ENCODE data around the gene KLHDC8B. TPM values are rescaled to one million over a fixed set of nuclear protein-coding genes. Genes with fewer than 3 reads are reported as not detected.
A peak's percentile ranks its signal among the peaks of the same experiment; 100 is the strongest.

Gene KLHDC8B
- total and polyA plus RNA-seq, 5 donors from 2014 or later: 0.32 to 2.6 (median 0.72) TPM

DNA sequence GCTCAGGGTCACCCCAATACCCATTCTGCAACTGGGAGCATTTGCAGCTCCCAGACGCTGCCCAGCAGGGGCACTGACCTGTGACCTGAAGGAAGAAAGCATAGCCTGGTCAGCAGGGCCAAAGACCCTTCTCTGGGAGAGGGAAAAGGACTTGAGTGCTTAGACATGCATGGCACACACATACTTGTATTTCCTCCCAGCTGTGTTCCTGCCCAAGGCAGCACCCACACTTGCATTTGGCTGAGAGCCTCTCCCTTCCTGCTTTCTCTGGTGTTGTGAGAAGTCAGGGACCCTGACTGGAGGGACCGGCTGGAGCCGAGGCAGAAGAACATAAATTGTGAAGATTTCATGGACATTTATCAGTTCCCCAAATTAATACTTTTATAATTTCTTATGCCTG lies 31.3 kb upstream of the KLHDC8B start:
- ATAC-seq (ENCODE audit: low read depth in 2 of 2) (no peak), DNase-seq (no peak)
- Mint-ChIP-seq H3K4me1 (no peaks in the 10 kb centered on the region), H3K4me3 (no peak overlapping the region), H3K36me3 (no peaks in the 10 kb centered on the region), H3K9me3 (peaks cover 0 to 8% (median 0%) of the 10 kb centered on the region in 7 donors), H3K27me3 (peaks cover 16% of the 10 kb centered on the region), H3K27ac (no peak overlapping the region)
- Histone ChIP-seq H3K36me3 (ENCODE audit: control insufficient read depth, insufficient read depth, low read length) (no peaks in the 10 kb centered on the region), H3K4me3 (ENCODE audit: low read depth, low read length) (no peak overlapping the region), H3K27ac (ENCODE audit: insufficient read depth, low read length, poor library complexity, severe bottlenecking) (no peak overlapping the region), H3K9me3 (ENCODE audit: control insufficient read depth in 2 of 2, low read length in 2 of 2) (no peaks in the 10 kb centered on the region), H3K27me3 (ENCODE audit: control insufficient read depth, insufficient read depth, low read length) (no peaks in the 10 kb centered on the region), H3K4me1 (ENCODE audit: control insufficient read depth, insufficient read depth, low read length, poor library complexity, severe bottlenecking) (no peaks in the 10 kb centered on the region)

DNA sequence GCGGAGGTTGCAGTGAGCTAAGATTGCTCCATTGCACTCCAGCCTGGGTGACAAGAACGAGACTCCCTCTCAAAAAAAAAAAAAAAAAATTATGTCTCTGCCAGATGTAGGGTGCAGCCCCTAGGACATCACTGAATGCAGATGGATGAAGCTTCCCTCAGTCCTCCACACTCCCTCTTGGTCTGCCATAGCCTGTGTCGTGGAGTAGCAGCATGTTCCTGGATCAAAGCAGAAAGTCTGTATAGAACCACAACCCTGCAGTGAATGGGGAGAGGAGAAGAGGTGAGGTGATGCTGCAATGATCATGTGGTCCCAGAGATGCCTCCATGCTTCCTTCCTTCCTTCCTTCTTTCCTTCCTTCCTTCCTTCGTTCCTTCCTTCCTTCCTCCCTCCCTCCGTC lies 23.2 kb upstream of the KLHDC8B start:
- Mint-ChIP-seq H3K4me1 (no peaks in the 10 kb centered on the region), H3K27me3 (peaks cover 9% of the 10 kb centered on the region), H3K9me3 (peaks cover 0 to 1% (median 0%) of the 10 kb centered on the region in 7 donors), H3K27ac (peak overlapping the region in 1 of 3 donors; percentile 62), H3K36me3 (no peaks in the 10 kb centered on the region), H3K4me3 (no peak overlapping the region)
- Histone ChIP-seq H3K4me1 (ENCODE audit: control insufficient read depth, insufficient read depth, low read length, poor library complexity, severe bottlenecking) (no peaks in the 10 kb centered on the region), H3K36me3 (ENCODE audit: control insufficient read depth, insufficient read depth, low read length) (no peaks in the 10 kb centered on the region), H3K27ac (ENCODE audit: insufficient read depth, low read length, poor library complexity, severe bottlenecking) (no peak overlapping the region), H3K9me3 (ENCODE audit: control insufficient read depth in 2 of 2, low read length in 2 of 2) (no peaks in the 10 kb centered on the region), H3K4me3 (ENCODE audit: low read depth, low read length) (no peak overlapping the region), H3K27me3 (ENCODE audit: control insufficient read depth, insufficient read depth, low read length) (no peaks in the 10 kb centered on the region)
- ATAC-seq (ENCODE audit: low read depth in 2 of 2) (no peak), DNase-seq (no peak)

DNA sequence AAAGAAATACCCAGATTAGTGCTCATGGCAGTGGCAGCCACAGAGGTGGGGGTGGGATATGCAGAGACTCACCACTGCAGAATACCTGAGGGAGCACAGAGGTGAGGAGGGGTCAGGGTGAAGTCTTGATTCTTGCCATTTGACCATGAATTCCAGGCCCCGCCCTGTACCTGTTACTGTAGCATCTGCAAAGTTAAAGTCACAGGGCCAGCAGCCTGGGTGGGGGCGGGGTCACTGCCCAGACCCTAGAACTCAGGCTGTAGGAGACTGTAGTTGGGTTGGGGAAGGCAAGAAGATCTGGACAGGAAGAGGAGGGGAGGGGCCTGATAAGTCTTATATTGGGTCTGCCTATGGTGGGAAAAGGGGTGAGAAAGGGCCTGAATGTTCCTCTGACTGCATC lies 19.8 kb upstream of the KLHDC8B start:
- no peaks in the 10 kb centered on the region for H3K4me1 Mint-ChIP-seq
- H3K27me3 Mint-ChIP-seq: no peaks in the 10 kb centered on the region
- no peaks in the 10 kb centered on the region for H3K27me3 ChIP-seq (ENCODE audit: control insufficient read depth, insufficient read depth, low read length)
- no peak overlapping the region for H3K4me3 Mint-ChIP-seq
- no peak for DNase-seq
- H3K4me3 ChIP-seq (ENCODE audit: low read depth, low read length): no peak overlapping the region
- no peaks in the 10 kb centered on the region for H3K9me3 Mint-ChIP-seq
- H3K36me3 ChIP-seq (ENCODE audit: control insufficient read depth, insufficient read depth, low read length): no peaks in the 10 kb centered on the region
- H3K27ac ChIP-seq (ENCODE audit: insufficient read depth, low read length, poor library complexity, severe bottlenecking): no peak overlapping the region
- no peaks in the 10 kb centered on the region for H3K4me1 ChIP-seq (ENCODE audit: control insufficient read depth, insufficient read depth, low read length, poor library complexity, severe bottlenecking)
- no peak overlapping the region for H3K27ac Mint-ChIP-seq
- no peaks in the 10 kb centered on the region for H3K36me3 Mint-ChIP-seq
- no peak for ATAC-seq (ENCODE audit: low read depth in 2 of 2)
- H3K9me3 ChIP-seq (ENCODE audit: control insufficient read depth in 2 of 2, low read length in 2 of 2): no peaks in the 10 kb centered on the region

DNA sequence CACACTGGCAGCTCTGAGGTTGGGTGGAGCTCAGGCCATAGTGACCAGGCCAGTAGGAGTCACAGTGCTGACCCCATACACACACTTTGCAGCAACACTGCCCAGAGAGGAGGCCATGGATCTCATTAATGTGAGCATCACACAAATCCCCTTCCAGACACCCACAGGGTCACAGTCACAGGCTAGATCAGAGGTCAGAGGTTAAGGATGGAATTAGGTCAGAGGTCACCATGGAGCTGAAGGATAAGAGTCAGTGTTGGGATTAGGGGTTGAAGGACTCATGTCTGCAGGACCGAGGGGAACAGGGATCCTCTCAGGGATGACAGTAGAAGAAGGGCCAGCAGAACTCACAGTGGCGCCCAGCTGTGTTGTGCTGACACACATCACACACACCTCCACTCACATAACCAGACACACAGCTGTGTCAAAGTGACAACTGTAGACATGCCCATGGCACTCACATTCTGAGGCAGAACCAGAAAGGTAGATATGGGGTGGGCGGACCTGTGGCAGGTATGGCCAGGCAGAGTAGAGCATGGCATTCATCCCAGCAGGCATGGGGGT lies 18.0 kb upstream of the KLHDC8B start:
- Mint-ChIP-seq H3K36me3 (no peaks in the 10 kb centered on the region), H3K4me1 (peaks cover 0 to 6% (median 2%) of the 10 kb centered on the region in 4 donors), H3K4me3 (no peak overlapping the region), H3K27me3 (no peaks in the 10 kb centered on the region), H3K9me3 (no peaks in the 10 kb centered on the region), H3K27ac (peak overlapping the region in 1 of 3 donors; percentile 62)
- Histone ChIP-seq H3K27me3 (ENCODE audit: control insufficient read depth, insufficient read depth, low read length) (no peaks in the 10 kb centered on the region), H3K27ac (ENCODE audit: insufficient read depth, low read length, poor library complexity, severe bottlenecking) (no peak overlapping the region), H3K4me3 (ENCODE audit: low read depth, low read length) (no peak overlapping the region), H3K9me3 (ENCODE audit: control insufficient read depth in 2 of 2, low read length in 2 of 2) (no peaks in the 10 kb centered on the region), H3K4me1 (ENCODE audit: control insufficient read depth, insufficient read depth, low read length, poor library complexity, severe bottlenecking) (no peaks in the 10 kb centered on the region), H3K36me3 (ENCODE audit: control insufficient read depth, insufficient read depth, low read length) (no peaks in the 10 kb centered on the region)
- DNase-seq (no peak), ATAC-seq (ENCODE audit: low read depth in 2 of 2) (no peak)

DNA sequence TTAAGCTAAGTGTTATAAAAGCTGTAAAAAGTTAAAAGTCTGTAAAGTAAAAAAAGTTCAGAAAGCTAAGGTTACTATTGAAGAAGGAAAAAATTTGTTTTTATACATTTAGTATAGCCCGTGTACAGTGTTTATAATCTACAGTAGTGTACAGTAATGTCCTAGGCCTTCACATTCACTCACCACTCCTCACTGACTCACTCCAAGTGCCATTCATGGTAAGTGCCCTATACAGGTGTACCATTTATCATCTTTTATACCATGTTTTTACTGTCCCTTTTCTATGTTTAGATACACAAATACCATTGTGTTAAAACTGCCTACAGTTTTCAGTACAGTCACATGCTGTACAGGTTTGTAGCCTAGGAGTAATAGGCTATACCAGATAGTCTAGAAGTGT lies 14.1 kb upstream of the KLHDC8B start:
- Histone ChIP-seq H3K4me1 (ENCODE audit: control insufficient read depth, insufficient read depth, low read length, poor library complexity, severe bottlenecking) (no peaks in the 10 kb centered on the region), H3K36me3 (ENCODE audit: control insufficient read depth, insufficient read depth, low read length) (no peaks in the 10 kb centered on the region), H3K27ac (ENCODE audit: insufficient read depth, low read length, poor library complexity, severe bottlenecking) (no peak overlapping the region), H3K27me3 (ENCODE audit: control insufficient read depth, insufficient read depth, low read length) (no peaks in the 10 kb centered on the region), H3K9me3 (ENCODE audit: control insufficient read depth in 2 of 2, low read length in 2 of 2) (no peaks in the 10 kb centered on the region), H3K4me3 (ENCODE audit: low read depth, low read length) (no peak overlapping the region)
- no peak for ATAC-seq (ENCODE audit: low read depth in 2 of 2)
- H3K4me3 Mint-ChIP-seq: no peak overlapping the region
- no peaks in the 10 kb centered on the region for H3K9me3 Mint-ChIP-seq
- peaks cover 0 to 7% (median 5%) of the 10 kb centered on the region in 4 donors for H3K4me1 Mint-ChIP-seq
- H3K36me3 Mint-ChIP-seq: no peaks in the 10 kb centered on the region
- DNase-seq: no peak
- no peaks in the 10 kb centered on the region for H3K27me3 Mint-ChIP-seq
- H3K27ac Mint-ChIP-seq: no peak overlapping the region

DNA sequence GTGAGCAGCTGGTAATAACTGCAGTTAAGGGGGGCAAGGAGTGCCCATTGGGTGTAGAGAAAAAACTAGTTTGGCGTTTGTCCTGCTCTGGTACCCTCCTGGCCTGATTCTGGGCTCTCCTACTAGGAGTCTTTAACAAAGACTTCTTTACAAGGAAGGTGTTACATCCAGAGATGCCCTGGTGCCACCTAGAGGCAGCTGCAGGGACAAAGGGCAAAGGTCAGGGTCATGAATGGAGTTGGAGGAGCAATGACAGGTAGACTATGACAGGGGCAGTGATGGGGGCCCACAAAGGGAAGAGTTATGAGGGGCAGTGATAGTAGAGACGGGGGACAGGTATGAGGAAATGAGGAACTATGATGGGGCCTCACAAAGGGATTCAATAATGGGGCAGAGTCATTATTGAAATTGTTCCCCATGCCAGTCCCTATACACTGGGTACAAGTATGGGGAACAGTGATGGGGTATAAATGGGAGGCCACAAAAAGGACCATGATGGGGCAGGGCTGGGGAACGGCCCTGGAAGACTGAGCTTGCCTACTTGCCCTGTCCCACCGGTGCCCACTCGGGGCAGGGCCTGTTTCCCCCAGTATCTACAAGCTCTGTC lies 13.2 kb upstream of the KLHDC8B start:
- Histone ChIP-seq H3K4me3 (ENCODE audit: low read depth, low read length) (no peak overlapping the region), H3K27me3 (ENCODE audit: control insufficient read depth, insufficient read depth, low read length) (no peaks in the 10 kb centered on the region), H3K4me1 (ENCODE audit: control insufficient read depth, insufficient read depth, low read length, poor library complexity, severe bottlenecking) (no peaks in the 10 kb centered on the region), H3K27ac (ENCODE audit: insufficient read depth, low read length, poor library complexity, severe bottlenecking) (no peak overlapping the region), H3K36me3 (ENCODE audit: control insufficient read depth, insufficient read depth, low read length) (peaks cover 3% of the 10 kb centered on the region), H3K9me3 (ENCODE audit: control insufficient read depth in 2 of 2, low read length in 2 of 2) (no peaks in the 10 kb centered on the region)
- peak overlapping the region in 1 of 4 donors; percentile 12 for H3K4me3 Mint-ChIP-seq
- H3K36me3 Mint-ChIP-seq: no peaks in the 10 kb centered on the region
- ATAC-seq (ENCODE audit: low read depth in 2 of 2): peak; percentile 72 to 81
- peak overlapping the region in 1 of 3 donors; percentile 36 for H3K27ac Mint-ChIP-seq
- DNase-seq: peak; percentile 50 to 78 (median 65)
- H3K9me3 Mint-ChIP-seq: no peaks in the 10 kb centered on the region
- H3K4me1 Mint-ChIP-seq: peaks cover 0 to 7% (median 5%) of the 10 kb centered on the region in 4 donors
- no peaks in the 10 kb centered on the region for H3K27me3 Mint-ChIP-seq

- Mint-ChIP-seq H3K9me3 (no peaks in the 10 kb centered on the region), H3K4me1 (peaks cover 0 to 10% (median 7%) of the 10 kb centered on the region in 4 donors), H3K4me3 (no peak overlapping the region), H3K36me3 (peaks cover 4% of the 10 kb centered on the region), H3K27ac (no peak overlapping the region), H3K27me3 (no peaks in the 10 kb centered on the region)
- Histone ChIP-seq H3K4me1 (ENCODE audit: control insufficient read depth, insufficient read depth, low read length, poor library complexity, severe bottlenecking) (no peaks in the 10 kb centered on the region), H3K27me3 (ENCODE audit: control insufficient read depth, insufficient read depth, low read length) (no peaks in the 10 kb centered on the region), H3K27ac (ENCODE audit: insufficient read depth, low read length, poor library complexity, severe bottlenecking) (no peak overlapping the region), H3K4me3 (ENCODE audit: low read depth, low read length) (no peak overlapping the region), H3K36me3 (ENCODE audit: control insufficient read depth, insufficient read depth, low read length) (peaks cover 9% of the 10 kb centered on the region), H3K9me3 (ENCODE audit: control insufficient read depth in 2 of 2, low read length in 2 of 2) (no peaks in the 10 kb centered on the region)
- no peak for ATAC-seq (ENCODE audit: low read depth in 2 of 2)
- no peak for DNase-seq
These were observed 12.6 kb upstream of the KLHDC8B start for GRCh38 chr3:49158792-49159191.

GRCh38 chr3:49161197-49161596 lies 10.2 kb upstream of the KLHDC8B start:
- Histone ChIP-seq H3K36me3 (ENCODE audit: control insufficient read depth, insufficient read depth, low read length) (peaks cover 14% of the 10 kb centered on the region), H3K4me1 (ENCODE audit: control insufficient read depth, insufficient read depth, low read length, poor library complexity, severe bottlenecking) (peaks cover 18% of the 10 kb centered on the region), H3K4me3 (ENCODE audit: low read depth, low read length) (no peak overlapping the region), H3K9me3 (ENCODE audit: control insufficient read depth in 2 of 2, low read length in 2 of 2) (no peaks in the 10 kb centered on the region), H3K27ac (ENCODE audit: insufficient read depth, low read length, poor library complexity, severe bottlenecking) (no peak overlapping the region), H3K27me3 (ENCODE audit: control insufficient read depth, insufficient read depth, low read length) (no peaks in the 10 kb centered on the region)
- no peak overlapping the region for H3K27ac Mint-ChIP-seq
- H3K4me1 Mint-ChIP-seq: peaks cover 7 to 29% (median 23%) of the 10 kb centered on the region in 4 donors
- DNase-seq: no peak
- peak overlapping the region in 1 of 4 donors; percentile 60 for H3K4me3 Mint-ChIP-seq
- peaks cover 11% of the 10 kb centered on the region for H3K36me3 Mint-ChIP-seq
- H3K9me3 Mint-ChIP-seq: peaks cover 0 to 3% (median 0%) of the 10 kb centered on the region in 7 donors
- no peak for ATAC-seq (ENCODE audit: low read depth in 2 of 2)
- peaks cover 9% of the 10 kb centered on the region for H3K27me3 Mint-ChIP-seq

Data from CD4-positive, CD25-positive, alpha-beta regulatory T cell (primary cell).